Stimulated activated CD8-positive, alpha-beta memory T cell treated with anti-CD3 and anti-CD28 coated beads, Interleukin-15, amount 100 ng/mL, for 1 hour (primary cell): Measurements from ENCODE around the gene ADGRL2.

Experiments used
- DNase-seq: peaks from one replicate; pipeline ENCODE4 v3.0.0-alpha.2; 2020; ENCODE audit warnings: low read depth

The ADGRL2 gene

DNA sequence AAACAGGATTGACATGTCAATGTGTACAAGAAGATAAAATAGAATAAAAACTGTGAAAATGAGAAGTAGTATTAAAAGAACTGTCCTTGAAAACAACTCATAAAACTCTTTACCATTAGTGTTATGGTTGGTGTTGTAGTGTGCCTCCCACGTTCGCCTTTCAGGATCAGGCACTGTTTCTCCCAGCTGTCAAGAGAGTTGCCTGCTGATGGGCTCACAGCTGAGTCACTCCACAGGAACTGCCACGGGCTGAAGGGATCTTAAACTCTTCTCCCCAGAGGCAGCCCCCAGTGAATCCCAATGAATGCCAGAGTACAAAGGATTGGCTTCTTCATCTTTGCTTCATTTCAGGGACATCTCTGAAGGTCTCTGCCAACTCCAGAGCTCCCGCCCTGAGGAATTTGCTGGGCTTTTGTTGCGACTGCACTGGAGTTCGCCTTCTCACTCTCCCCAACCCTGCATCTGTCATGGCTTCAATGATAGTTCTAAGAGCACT lies 119.6 kb downstream of the ADGRL2 start:
- no peak for DNase-seq

DNA sequence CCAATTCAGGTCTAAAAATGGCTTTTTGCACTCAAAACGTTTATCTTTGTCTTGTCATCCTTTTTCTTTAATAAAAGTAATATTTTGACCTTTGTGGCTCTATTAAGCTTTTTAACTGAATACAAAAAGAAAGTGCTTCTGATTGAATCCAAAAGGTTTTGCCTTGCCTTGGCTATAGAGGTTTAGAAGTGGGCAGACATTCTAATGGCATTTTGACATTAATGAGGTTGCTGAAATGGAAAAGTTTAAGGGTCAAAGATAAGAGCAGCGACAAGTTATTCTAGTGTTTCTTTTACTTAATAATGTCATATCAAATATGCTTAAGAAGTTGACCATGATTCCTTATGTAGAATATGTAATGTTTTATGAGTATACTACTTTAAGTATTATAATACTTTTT lies 120.2 kb downstream of the ADGRL2 start:
- DNase-seq = no peak

DNA sequence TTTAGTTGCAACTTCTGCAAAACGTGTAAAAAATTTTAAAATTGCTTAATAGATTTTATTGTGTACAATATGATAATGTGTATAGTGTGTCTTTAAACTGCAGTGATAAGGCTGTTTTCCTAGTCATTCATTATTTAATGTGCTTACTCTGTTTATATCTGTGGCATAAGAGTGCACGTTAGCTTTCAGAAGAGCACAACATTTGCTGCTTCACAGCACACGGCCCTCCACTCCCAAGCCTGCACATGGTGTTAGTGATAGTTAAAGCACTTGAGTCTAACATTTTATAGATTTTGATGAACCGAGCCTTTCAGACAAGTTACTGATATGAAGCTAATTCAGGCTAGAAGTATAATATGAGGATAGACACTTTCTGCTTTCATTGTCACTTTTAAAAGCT lies 120.6 kb downstream of the ADGRL2 start:
- no peak for DNase-seq

DNA sequence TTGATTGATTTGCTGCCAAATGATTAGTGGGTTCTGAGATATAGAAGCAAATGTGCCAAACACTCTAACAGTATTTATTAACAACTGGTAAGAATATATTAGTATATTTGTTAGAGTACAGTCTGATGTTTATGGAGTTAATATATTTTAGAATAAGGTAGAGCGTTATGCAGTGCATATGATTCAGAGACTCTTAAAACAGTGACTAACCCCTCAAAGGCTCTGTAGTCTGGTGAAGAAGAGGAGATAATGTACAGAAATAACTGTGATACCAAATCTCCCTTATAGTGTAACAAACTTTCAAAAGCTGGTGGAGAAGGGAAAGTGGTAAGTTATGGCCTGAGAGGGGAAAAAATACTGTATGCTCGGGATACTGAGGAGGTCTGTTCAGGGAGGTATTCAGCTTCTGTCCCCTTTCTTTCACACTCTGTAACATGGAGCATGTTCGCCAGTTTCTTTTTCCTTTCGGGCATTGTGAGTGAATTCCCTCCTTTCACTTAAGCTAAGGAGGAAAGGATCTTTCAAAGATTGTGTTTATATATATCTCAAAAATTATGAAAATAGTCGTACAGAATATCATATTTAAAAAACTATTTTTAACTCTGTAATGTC lies 121.2 kb downstream of the ADGRL2 start:
- no peak for DNase-seq

DNA sequence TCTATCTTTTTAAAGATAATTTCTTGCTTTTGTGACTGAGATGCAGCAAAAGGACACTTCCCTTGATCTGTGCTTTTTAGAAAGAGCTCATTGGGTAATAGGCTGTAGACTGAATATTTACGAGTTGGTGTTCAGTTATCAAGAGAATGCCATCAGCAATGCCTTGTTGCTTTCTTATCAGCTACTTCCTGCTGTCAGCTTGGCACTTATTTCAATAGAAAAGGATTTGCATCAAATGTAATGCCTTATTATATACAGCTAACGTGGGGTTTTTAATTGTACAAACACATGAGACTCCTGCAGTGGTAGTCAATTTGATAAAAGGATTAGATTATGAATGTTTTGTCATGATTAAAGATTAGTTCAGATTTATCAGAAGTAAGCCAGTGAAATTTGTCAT lies 122.2 kb downstream of the ADGRL2 start:
- no peak for DNase-seq

DNA sequence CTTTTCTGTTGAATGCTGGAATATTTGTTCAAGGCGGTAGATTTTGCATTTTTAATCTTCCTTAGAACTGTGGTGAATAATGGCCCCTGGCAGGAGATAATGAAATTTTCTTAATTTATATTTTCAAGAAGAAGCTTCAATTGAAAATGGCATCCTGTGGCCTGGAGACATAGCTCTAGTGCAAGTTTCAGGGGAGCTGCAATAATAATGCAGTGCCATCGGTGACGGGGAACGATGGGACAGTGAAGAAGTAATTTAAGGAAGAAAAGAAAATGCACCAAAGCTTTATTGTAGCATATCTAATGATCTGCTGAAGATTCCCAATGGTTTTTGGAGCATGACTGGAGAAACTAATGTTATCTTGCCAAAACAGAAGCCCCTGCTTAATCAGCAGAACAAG lies 128.4 kb downstream of the ADGRL2 start:
- DNase-seq = no peak

DNA sequence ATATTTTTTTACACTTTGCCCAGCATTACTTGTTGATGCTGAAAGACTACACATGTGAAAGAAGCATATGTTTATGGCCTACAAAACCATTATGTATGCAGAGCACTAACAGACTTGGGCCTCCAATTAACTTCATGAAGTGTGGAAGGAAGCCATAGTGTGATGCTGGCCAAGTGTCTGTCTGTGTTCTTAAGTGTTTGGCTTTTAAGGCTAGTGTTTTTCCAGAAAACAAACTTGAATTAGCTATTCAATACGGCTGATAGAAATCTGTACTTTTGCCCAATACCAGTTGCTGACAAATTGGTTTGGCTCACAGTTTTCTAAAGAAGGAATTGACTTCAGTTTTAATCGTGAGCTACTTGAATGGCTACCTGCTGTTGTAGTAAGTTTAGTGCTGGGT lies 136.1 kb downstream of the ADGRL2 start:
- no peak for DNase-seq

DNA sequence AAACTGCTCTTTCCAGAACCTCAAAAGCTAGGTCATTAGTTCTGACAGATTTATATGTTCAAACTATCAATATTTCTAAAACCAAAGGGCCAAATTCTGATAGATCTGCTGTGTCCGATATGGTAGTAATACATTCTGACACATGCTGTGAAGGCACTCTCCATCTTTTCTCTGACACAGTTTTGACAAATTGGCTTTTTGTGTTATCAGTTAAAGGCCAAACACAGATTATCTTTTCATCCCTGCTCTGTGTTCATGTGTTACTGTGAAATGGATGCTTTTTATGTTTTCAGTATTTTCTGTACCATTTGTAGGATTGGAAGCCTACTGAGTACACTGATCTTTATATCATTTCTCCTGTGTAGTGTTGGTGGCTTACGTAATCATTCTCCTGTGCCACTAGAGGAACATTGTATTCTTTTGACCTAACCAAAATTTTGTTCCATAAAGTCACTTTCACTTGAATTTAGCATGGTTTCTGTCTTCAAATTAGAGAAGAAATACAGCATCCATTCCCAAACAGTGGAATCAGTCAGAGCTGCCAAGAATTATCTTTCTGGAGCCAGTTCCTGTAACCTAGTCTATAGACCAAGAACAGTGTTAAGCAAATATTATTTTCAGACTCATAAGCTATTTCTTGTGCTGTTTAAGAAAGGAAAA lies 137.2 kb downstream of the ADGRL2 start:
- no peak for DNase-seq

DNA sequence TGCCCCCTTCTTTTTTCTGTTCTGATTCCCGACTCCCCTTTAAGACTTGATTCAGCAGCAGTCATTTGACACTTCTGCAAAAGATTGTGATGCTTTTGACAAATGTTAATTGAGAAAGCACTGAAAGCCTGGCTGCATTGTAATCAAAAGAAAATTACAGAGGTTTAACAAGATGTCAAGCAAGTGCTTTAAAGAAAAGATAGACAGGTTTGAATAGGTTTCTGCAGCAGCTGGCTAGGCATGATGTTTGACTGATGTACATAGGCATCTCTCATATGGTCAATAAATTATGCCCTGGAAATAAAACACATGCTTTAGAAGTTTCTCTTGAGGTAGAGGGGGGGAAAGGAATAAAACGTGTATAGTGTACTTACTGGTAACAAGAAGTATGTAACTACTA lies 147.8 kb downstream of the ADGRL2 start:
- DNase-seq = no peak

DNA sequence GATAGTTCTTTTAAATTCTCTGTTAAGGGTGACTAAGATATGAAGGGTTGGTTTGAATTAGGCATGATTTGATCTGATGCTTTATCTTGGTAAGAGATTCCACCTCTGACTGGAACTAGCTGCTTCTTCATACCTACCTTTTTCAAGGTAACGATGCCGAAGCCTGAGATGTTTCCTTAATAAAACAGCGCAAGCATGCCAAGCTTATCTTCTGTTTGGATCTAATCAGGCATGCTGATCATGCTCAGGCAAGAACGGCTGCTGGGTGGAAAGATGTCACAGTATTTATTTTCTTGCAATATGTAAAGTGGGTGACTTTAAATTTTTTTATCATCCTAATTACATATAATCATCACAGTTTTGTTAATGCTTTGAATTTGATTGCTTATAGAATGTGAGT lies 148.7 kb downstream of the ADGRL2 start:
- no peak for DNase-seq

DNA sequence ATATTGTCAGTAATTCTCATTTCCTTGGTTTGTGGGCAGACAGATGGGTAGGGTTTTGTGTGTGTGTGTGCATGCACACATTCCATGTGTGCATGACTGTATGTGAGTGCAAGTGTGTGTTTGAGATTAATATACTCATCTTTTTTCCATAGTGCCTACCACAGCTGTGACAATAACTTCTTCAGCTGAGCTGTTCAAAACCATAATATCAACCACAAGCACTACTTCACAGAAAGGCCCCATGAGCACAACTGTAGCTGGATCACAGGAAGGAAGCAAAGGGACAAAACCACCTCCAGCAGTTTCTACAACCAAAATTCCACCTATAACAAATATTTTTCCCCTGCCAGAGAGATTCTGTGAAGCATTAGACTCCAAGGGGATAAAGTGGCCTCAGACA lies 149.3 kb downstream of the ADGRL2 start:
- no peak for DNase-seq

DNA sequence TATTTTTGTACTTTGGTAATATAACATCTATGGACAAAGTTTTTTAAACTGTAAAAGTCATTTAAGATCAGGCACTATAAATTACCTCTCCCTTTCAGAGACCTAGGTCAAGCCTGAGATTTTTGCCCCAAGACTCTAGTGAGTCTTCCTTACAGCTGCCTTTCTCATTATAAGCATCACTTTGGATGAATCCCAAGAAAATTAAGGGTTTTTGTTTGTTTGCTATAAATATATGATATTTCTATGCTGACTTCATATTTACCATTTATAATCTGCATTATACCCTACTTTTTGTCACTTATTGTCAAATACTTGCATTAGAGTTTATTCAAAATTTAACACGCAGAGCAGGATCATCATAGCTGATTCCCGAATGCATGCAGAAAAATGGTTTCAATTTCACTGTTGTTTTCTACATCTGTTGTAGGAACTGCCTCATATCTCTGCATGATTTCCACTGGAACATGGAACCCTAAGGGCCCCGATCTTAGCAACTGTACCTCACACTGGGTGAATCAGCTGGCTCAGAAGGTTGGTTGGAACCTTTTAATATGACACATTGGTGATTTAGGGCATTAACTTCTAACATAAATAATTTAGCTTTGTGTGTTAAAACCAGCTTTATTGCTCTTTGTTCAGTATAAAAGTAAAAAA lies 150.0 kb downstream of the ADGRL2 start:
- no peak for DNase-seq

DNA sequence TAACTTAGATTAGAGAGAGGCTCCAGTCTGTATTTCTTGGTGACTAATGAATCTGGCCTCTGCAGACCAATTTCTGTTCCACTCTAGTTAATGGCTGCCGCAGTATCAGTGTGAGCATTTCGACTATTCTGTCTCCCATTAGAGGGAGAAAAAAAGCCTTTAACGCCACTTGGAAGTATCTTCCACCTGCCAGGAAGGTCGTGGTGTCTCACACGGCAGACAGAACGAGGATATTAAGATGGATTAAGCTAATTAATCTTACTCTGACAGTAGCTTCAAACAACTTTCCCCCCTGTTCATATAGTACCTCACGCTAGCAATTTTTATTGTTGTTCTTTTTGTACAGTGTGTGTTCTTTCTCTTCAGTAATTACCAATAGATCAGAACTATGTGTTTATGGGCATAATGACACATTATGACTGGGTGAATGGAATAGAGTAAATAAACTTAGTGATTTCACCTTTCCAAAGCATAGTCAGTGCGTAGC lies 153.8 kb downstream of the ADGRL2 start:
- no peak for DNase-seq

DNA sequence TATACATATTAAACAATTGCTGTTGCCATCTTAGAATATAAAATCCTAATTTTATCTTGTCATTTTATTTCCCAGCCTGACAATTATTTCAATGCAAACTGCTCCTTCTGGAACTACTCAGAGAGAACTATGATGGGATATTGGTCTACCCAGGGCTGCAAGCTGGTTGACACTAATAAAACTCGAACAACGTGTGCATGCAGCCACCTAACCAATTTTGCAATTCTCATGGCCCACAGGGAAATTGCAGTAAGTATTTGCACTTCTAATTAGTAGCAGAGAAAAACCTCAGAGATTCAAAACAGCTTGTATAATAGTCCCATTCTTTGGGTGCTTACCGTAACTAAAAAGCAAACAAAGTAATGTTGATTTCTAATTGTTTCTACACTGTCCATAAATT lies 167.2 kb downstream of the ADGRL2 start:
- DNase-seq = no peak

DNA sequence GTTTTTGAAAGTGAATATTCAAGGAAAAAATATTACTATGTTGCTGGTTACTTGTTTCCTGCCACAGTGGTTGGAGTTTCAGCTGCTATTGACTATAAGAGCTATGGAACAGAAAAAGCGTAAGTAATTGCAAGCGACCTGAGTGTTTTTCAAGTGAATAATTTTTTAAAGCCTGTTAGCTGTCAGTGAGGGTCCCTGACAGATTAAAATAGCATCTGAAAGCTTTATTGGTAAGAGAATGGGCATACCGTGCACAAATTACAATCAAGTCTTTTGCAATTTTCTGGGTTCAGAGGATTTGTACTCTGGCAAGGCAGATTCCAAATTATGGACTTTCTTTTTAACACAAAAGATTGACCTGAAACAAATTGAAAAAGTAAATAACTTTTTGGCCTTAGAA lies 169.7 kb downstream of the ADGRL2 start:
- DNase-seq = no peak

DNA sequence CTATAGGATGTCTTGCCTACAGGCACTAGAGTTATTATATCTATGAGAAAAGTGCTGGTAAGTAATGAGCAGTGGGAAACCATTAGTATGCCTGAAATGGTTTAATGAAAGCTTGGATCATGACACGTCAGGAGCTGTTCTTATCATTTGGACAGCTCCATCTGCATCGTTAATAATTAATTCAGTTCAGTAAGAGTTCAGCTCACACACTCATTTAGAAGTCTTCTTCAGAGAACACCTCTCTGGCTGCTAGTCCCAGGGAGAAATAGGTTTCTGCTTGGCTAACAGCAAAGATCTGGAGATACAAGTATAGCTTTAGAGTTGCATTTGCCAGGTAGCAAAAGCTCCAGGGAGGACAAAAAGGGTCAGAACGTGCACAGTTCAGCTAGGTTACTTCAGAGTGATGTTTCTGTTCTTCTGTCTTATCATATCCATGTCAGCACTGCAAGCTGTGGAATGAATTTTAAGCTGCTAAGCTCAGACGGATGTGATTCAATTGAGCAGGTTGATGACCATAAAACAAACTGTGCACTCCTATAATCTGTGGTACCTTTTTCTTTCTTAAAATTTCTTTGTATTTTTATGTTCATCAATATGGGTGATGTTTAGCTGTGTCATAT lies 173.6 kb downstream of the ADGRL2 start:
- no peak for DNase-seq

DNA sequence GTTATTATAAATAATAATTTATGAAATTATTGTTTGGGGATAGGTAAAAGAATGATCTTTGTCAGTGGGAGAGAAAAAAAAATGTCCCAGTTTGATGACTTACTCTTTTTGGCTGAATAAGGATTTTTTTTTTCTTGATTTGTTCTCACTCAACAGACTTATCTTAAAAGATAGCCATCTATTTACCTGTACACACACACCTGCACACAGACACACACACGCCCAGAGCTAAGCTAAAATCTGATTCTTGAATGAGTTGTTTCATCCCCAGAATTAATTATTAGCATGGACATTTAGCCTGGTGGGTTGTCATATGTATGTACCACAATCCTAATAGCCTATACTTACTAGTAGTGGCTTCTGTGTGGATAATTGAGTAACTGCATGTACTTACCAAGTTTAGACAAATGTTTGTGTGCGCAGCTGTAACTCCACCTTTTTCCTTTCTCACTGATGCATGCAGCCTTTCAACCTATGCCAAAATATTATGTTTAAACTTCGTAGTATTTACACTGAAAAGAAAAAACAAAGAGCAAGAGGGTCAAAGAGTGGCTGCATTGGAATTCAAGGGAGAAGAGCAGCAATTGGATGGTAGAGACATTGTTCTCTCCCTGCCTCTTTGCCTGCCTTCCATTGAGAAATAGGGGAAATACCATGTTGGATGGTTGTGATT lies 174.3 kb downstream of the ADGRL2 start:
- DNase-seq = no peak

DNA sequence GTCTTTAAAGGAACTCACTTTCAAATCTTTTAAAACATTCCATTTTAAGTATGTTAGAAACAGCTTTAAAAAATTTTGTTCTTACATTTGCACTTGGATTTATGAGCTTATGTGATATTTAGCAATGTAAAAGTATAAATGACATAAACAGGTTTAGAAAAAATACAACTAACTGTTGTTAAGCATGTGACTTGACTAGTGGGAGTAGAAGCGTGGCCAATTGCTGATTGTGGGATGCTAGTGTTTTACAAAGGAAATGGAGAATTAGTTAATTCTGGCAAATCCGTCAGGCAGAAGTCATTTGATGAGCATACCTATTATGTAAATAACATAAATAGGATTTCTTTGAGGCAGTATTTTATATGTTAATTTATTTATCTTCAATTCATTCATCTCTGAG lies 175.8 kb downstream of the ADGRL2 start:
- DNase-seq = no peak

DNA sequence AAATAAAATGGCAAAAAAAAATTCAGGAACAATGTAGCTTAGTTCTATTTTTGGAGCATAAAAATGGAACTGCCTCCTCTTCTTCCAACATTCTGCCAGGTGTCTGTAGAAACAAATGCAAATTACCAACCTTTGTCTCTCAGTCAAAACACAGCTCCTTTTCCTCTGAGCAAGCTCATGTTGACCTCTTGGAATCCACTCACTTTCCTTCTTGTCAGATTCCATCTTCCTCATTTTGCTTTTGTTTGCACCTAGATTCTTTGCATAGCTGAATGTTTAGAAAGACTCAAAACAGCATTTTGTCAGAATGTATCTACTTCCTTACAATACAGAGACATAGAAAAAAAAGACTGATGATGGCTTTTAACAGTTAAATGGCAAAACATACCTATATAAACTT lies 178.2 kb downstream of the ADGRL2 start:
- DNase-seq = no peak

DNA sequence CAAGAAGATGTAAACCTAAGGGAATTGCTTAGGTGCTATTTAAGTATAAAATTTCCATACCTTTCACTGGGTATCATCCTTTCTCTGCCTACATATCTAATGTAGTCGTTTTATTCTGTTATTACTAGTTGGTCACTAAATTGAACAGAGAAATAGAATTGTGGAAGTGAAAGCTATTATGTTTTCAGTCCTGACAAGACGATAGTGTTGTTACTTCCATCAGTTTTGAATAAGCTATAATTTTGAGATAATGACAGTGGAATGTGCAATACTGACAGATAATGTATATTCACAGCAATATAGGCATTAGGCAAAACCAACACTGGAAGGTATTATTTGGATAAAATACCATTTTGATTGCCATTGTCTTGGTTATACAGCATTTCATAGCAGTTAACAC lies 181.8 kb downstream of the ADGRL2 start:
- no peak for DNase-seq

DNA sequence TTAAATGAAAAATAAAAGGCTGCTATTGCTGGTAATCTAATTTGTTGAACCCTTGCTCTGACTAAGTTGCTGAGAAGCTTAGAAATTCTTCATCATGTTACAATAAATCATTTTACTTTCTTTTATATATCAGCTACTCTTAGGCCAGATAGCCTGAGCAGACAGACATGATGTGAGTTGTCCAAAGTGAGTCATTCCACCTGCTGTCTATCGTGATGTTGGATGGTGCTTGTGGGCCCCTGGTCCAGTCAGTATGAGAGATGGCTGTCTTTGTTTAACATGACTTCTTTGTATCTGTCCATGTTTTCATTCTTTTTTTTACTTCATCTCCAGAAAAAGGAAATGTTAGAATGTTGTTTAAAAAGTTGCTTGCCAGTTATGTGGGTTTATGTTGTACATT lies 188.8 kb downstream of the ADGRL2 start:
- DNase-seq = no peak

DNA sequence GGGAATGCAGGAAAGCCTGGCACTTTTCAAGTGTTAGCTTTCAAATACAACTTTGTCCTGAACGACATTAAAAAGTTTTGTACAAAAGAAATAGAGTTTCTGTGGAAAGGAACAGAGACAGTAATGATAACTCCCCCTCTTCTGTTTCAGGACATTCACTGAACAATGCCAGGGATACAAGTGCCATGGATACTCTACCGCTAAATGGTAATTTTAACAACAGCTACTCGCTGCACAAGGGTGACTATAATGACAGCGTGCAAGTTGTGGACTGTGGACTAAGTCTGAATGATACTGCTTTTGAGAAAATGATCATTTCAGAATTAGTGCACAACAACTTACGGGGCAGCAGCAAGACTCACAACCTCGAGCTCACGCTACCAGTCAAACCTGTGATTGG lies 189.5 kb downstream of the ADGRL2 start:
- no peak for DNase-seq
